ENCODE results near the gene KCNH4. TPM values are rescaled to one million over a fixed set of nuclear protein-coding genes. Genes with fewer than 3 reads are reported as not detected.
"Not testable (repeated sequence)": the region's sequence is repeated elsewhere in the genome, so short reads cannot be mapped to it uniquely, and the experiment has no call there.

The KCNH4 gene
- total and polyA plus RNA-seq, 8 donors, result not detected

DNA sequence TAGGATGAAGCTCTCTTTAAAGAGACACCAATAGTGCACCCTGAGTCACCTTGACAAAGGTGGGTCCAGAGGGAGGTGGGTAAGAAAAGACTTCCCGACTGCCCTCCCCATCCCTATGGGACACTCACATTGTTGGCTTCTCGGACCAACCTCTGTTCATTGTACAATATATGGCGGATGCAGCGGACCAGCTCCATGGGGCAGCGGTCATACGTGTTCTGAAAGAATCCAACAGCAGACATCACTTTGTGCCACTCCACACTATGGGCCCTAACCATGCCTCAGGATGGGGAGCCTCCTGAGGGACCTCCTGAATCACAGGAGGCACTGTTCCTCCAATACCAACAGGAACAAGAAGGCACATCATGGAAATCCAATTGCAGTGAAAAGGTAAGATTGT lies 43.7 kb upstream of the KCNH4 start:
- H3K36me3 ChIP-seq, result peaks cover 31 to 79% (median 66%) of the 10 kb centered on the region in 4 donors
- no peaks in the 10 kb centered on the region for H3K27me3 ChIP-seq
- 94 to 98% (median 97%) methylated on average over 6 of the region's 6 CpGs for WGBS, 5 donors
- TF ChIP-seq POLR2AphosphoS5 (IDR thresholded peaks at IDR 0.05) (no peak), EP300 (IDR thresholded peaks at IDR 0.05) (no peak), POLR2A (IDR thresholded peaks at IDR 0.05) (no peak)
- TF ChIP-seq, protein P1, sequence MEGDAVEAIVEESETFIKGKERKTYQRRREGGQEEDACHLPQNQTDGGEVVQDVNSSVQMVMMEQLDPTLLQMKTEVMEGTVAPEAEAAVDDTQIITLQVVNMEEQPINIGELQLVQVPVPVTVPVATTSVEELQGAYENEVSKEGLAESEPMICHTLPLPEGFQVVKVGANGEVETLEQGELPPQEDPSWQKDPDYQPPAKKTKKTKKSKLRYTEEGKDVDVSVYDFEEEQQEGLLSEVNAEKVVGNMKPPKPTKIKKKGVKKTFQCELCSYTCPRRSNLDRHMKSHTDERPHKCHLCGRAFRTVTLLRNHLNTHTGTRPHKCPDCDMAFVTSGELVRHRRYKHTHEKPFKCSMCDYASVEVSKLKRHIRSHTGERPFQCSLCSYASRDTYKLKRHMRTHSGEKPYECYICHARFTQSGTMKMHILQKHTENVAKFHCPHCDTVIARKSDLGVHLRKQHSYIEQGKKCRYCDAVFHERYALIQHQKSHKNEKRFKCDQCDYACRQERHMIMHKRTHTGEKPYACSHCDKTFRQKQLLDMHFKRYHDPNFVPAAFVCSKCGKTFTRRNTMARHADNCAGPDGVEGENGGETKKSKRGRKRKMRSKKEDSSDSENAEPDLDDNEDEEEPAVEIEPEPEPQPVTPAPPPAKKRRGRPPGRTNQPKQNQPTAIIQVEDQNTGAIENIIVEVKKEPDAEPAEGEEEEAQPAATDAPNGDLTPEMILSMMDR (IDR thresholded peaks at IDR 0.05), result no peak
- DNase-seq, result no peak
- H3K27ac ChIP-seq, result no peak overlapping the region
- intact Hi-C loops (cut with DNase I; ENCODE audit: low total_unique reads), result no loop called here
- no peaks in the 10 kb centered on the region for H3K9me3 ChIP-seq
- H3K4me1 ChIP-seq, result peaks cover 8 to 24% (median 15%) of the 10 kb centered on the region in 4 donors
- no peak overlapping the region for H3K4me3 ChIP-seq

DNA sequence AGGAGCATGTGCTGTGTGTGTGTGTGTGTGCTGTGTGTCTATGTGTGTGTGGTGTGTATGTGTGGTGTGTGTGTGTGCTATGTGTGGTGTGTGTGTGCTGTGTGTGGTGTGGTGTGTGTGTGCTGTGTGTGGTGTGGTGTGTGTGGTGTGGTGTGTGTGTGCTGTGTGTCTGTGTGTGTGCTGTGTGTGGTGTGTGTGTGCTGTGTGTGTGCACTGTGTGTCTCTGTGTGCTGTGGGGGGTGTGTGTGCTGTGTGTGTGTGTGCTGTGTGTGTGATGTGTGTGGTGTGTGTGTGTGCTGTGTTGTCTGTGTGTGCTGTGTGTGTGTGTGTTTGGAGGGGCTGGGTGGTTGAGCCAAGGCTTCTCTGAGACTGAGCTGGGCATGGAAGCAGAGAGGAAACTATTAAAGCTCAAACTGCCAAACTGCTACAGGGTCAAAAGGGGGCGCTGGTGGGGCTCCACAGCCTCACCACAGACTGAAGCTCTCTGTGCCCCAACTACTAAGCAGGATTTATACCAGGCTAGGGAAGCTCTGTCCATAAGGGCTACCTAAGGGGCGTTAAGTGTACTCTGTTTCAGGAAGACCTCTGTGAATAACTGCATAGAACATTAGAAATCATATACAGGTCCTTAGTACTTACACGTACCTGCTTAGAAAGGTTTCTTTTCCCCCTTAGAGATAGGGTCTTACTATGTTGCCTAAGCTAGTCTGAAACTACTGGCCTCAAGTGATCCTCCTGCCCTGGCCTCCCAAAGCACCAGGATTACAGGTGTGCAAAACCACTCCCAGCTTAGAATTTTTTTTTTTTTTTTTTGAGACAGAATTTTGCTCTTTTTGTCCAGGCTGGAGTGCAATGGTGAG lies 41.2 kb upstream of the KCNH4 start:
- Histone ChIP-seq H3K36me3 (peaks cover 47 to 92% (median 75%) of the 10 kb centered on the region in 4 donors), H3K4me1 (peaks cover 0 to 4% (median 0%) of the 10 kb centered on the region in 4 donors), H3K27me3 (no peaks in the 10 kb centered on the region), H3K9me3 (no peaks in the 10 kb centered on the region), H3K4me3 (no peak overlapping the region), H3K27ac (no peak overlapping the region)
- 45 to 61% (median 50%) methylated on average over 3 of the region's 3 CpGs for WGBS, 5 donors
- intact Hi-C loops (cut with DNase I; ENCODE audit: low total_unique reads), result no loop called here
- TF ChIP-seq, protein P1 (IDR thresholded peaks at IDR 0.05), result peak in 5 of 7 experiments; percentile 9 to 38 (median 18)
- TF ChIP-seq POLR2A (IDR thresholded peaks at IDR 0.05), result no peak
- peak; percentile 55 to 82 for DNase-seq

DNA sequence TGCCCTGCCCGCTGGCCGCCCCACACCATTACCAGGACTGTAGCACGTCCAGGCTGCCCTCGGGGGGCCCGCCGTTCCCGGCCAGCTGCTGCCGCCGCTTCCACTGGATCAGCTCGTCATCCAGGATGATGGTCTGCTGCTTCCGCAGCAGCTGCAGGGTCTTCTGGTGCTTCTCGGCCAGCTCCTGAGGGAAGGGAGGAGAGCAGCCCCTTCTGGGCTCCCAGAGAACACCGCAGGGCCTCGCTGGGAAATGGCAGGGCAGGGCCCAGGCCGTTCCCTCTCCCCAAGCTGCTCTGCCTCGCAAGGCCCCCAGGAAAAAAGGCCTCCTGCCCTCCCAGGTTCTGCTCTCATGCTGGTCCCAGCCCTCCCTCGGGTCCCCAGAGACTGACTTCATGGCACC lies 38.3 kb upstream of the KCNH4 start:
- intact Hi-C loops (cut with DNase I; ENCODE audit: low total_unique reads); H3K27ac ChIP-seq; H3K27me3 ChIP-seq; H3K4me3 ChIP-seq; DNase-seq; H3K4me1 ChIP-seq; H3K9me3 ChIP-seq: not testable (repeated sequence)
- 100% methylated on average over 2 of the region's 17 CpGs; no CpG with 5 or more reads in 3 of the 5 donors for WGBS, 5 donors
- peaks cover 59 to 95% (median 94%) of the 10 kb centered on the region in 4 donors for H3K36me3 ChIP-seq

DNA sequence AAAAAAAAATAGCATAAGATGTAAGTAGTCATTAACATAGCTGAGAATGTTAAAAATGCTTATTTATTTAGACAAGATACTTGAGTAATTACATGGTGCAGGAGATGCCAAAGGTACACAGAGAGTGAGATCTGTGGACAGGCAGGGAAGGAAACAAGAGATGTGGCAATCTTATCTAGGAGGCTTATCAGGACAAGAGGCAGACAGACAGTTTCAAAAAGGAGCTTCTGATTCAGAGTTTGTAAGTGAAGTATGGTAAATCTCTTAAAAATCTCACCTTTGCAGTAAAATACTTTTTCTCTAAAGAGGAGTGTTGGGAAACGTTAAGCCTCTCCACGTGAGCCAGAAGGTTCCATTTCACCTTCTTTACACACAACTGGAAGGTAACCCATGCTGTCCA lies 33.2 kb upstream of the KCNH4 start:
- peaks cover 62 to 99% (median 98%) of the 10 kb centered on the region in 4 donors for H3K36me3 ChIP-seq
- DNase-seq, result no peak
- no peaks in the 10 kb centered on the region for H3K27me3 ChIP-seq
- H3K9me3 ChIP-seq, result no peaks in the 10 kb centered on the region
- no peak overlapping the region for H3K27ac ChIP-seq
- no peak overlapping the region for H3K4me3 ChIP-seq
- peaks cover 0 to 7% (median 0%) of the 10 kb centered on the region in 4 donors for H3K4me1 ChIP-seq
- TF ChIP-seq POLR2AphosphoS5 (IDR thresholded peaks at IDR 0.05), result no peak
- TF ChIP-seq POLR2A (IDR thresholded peaks at IDR 0.05), result no peak
- no peak for TF ChIP-seq EP300 (IDR thresholded peaks at IDR 0.05)
- TF ChIP-seq, protein P1 (IDR thresholded peaks at IDR 0.05), result no peak
- intact Hi-C loops (cut with DNase I; ENCODE audit: low total_unique reads), result no loop called here
- 66 to 85% (median 76%) methylated on average over 2 of the region's 2 CpGs for WGBS, 5 donors

DNA sequence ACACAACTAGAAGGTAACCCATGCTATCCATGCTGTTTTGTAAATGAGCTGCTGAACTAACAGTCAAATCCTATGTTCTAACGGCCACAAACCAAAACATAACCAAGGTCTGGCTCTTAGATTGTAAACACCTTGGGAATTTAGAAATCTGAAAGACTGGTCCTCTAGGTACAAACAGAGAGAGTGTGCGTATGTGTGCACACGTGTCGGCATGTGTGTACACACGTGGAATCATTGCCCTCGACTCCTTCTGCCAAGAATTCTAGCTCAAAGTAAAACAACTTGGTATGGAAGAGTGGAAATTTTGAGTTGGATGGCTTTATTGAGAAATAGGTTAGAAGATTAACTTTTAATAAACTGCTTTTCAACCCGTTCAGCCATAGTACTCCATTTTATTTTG lies 31.4 kb upstream of the KCNH4 start:
- Histone ChIP-seq H3K27me3 (no peaks in the 10 kb centered on the region), H3K4me3 (no peak overlapping the region), H3K4me1 (peaks cover 0 to 7% (median 0%) of the 10 kb centered on the region in 4 donors), H3K36me3 (peaks cover 52 to 99% (median 98%) of the 10 kb centered on the region in 4 donors), H3K9me3 (no peaks in the 10 kb centered on the region), H3K27ac (peak overlapping the region in 4 of 5 donors; percentile 17 to 50 (median 36))
- 61 to 80% (median 78%) methylated on average over 7 of the region's 7 CpGs for WGBS, 5 donors
- intact Hi-C loops (cut with DNase I; ENCODE audit: low total_unique reads), result no loop called here
- no peak for TF ChIP-seq EP300 (IDR thresholded peaks at IDR 0.05)
- peak in 1 of 3 donors; percentile 12 for TF ChIP-seq POLR2AphosphoS5 (IDR thresholded peaks at IDR 0.05)
- no peak for TF ChIP-seq POLR2A (IDR thresholded peaks at IDR 0.05)
- TF ChIP-seq, protein P1 (IDR thresholded peaks at IDR 0.05), result no peak
- DNase-seq, result no peak

DNA sequence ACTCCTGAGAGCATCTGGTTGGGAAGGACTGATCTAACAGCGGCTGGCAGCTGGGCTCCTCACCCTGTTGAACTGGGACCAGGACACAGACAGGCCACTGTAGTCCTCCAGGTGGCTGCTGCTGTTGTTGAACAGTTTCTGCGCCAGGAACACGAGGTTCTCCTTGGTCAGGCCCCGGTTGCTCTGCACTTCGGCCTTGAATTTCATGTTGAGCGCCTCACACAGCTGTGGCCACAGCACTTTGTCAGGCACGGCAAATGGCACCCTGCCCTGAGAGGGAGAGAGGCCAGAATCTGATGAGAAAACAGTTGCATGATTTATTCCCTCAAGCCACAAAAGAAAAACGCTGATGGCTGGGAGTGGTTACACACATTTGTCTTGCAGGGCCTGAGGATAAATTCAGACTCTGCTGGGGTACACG lies 31.0 kb upstream of the KCNH4 start:
- intact Hi-C loops (cut with DNase I; ENCODE audit: low total_unique reads); H3K4me3 ChIP-seq; H3K27me3 ChIP-seq; H3K9me3 ChIP-seq; H3K4me1 ChIP-seq: not testable (repeated sequence)
- Histone ChIP-seq H3K27ac (peak overlapping the region in 4 of 5 donors; percentile 17 to 50 (median 43)), H3K36me3 (peaks cover 52 to 99% (median 98%) of the 10 kb centered on the region in 4 donors)
- 65 to 84% (median 72%) methylated on average over 6 to 9 of the region's 9 CpGs for WGBS, 5 donors
- peak in 1 of 2 donors; percentile 34 for DNase-seq
